NCI-H510A treated with DMSO at 0.1 percent for 48 hours (cell line): Measurements from ENCODE around the gene IGFLR1.

Experiments used
- DNase-seq: peaks from one replicate; lab custom pipeline; 2025; lab: John Stamatoyannopoulos, UW

IGFLR1 gene, protein sequence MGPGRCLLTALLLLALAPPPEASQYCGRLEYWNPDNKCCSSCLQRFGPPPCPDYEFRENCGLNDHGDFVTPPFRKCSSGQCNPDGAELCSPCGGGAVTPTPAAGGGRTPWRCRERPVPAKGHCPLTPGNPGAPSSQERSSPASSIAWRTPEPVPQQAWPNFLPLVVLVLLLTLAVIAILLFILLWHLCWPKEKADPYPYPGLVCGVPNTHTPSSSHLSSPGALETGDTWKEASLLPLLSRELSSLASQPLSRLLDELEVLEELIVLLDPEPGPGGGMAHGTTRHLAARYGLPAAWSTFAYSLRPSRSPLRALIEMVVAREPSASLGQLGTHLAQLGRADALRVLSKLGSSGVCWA

GRCh38 chr19:35742121-35742724, at the start of gene IGFLR1:
IGFLR1 (minus strand) TSS chr19:35742452; CDS start chr19:35741180, 1,272 bp downstream.
- DNase-seq, result no peak

GRCh38 chr19:35791814-35792279, 49.6 kb upstream of the IGFLR1 start:
- no peak for DNase-seq

DNA sequence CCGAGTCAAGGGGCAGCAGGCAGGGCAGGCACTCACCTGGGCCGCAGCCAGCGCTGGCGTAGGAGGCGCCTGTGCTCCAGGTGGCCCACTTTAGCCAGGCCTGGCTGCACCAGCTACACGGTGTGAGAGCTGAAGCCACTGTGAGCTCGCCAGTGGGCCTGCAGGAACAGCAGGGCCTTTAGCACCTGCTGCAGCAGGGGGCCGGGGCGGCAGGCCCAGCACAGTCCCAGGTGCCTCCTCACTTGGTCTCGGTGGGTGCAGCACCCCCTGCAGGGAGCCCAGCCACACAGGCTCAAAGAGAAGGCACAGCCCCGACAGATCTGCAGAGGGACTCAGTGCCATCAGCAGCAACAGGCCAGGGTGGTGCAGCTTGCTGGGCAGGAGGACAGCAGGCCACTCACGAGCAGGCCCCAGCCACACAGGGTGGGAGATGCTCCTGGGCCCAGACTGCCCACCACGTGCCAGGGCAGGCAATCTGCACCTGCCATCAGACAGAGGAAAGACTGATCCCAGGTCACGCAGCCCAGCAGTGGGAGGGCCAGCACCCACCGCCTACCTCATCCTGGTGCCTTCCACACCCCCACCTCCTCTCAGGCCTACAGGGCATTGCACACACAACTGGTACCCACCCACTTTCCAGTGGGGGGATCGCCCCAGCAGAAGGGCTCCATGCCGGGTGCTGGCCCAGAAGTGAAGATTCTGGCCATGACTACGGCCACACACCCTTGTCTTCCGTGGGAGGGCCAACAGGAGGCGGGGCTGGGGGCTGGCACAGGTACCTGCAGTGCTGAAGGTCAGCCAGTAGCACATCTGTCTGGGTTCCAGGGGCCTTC, 48.9 kb upstream of the IGFLR1 start:
- peak; percentile 54 for DNase-seq

DNA sequence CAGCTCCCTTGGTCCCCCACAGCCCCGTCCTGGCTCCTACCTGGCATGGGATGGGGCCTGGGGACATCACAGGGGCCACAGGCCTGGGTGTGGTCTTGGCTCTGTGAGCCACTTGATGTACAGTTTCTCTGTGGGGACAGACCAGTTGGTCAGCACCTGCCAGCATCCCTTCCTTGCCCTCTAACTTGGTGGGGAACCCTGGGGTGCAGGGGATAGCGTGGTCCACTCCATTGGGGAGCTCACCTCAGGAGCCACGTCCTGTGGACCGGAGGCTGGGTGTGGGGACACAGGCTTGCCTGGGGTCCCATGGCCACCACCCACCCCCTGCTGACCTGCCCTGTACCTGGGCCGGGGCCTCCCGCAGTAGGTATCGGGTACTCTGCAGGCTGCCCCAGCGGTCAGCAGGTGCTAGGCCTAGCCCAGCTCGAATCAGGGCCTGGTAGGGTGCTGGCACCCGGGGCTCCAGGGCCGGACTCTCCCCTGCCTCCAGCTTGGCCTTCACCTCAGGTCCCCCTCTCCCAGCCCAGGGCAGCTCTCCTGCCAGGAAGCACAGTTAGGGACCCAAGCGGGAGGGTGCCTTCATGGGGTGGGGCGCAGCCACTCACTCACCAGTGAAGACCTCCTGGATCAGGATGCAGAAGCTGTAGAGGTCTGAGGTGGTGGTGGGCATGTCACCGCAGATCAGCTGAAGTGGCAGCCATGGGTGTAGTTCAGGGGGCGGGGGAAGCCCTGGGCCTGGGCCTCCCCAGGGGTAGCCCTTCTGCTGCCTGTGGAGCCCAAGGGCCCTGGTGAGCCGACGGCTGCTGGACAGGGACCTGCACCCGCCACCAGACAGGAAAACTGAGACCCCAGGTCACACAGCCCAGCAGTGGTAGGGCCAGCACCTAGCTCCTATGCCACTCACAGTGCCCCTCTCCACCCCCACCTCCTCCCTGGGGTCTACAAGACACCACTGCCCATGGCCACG, 48.0 kb upstream of the IGFLR1 start:
- no peak for DNase-seq

DNA sequence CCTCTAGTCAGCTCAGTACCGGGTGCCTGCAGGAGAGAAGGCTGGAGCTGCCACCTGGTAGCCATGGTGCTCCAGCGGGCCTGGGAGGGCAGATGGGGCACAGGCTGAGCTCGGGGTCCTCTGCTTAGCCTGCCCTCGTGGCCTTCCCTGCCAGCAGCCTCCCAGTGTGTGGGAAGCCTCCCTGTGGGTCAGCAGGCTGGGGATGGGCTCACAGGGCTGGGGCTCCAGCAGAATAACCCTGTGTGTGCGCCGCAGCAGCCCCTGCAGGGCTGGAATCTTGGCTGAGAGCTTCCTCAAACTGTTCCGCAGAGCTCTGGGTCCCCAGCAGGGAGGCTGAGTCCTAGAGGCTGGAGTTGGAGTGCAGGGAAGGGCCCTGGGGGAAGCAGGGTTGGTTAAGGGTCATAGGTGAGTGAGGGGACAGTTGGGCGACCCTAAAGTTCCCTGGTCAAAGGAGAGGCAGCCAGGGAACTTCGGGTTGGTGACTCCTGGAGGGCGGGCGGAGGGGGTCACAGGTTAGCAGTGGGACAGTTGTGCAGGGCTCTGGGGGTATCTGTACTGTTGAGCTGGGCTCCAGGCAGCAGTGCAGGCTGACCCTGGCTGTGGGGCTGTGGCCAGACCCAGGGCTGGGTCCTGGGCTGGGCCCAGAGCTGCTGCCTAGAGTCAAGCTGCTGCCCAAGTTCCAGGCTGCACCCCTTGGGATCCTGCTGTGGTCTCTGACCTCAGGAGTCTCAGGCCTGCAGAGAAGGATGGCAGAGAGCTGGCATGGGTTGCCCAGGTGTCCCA, 47.1 kb upstream of the IGFLR1 start:
- DNase-seq, result no peak

- no peak for DNase-seq
Measured at GRCh38 chr19:35788205-35788960, 46.1 kb upstream of the IGFLR1 start.

- DNase-seq, result no peak
Measured at GRCh38 chr19:35787227-35787799, 45.1 kb upstream of the IGFLR1 start.

DNA sequence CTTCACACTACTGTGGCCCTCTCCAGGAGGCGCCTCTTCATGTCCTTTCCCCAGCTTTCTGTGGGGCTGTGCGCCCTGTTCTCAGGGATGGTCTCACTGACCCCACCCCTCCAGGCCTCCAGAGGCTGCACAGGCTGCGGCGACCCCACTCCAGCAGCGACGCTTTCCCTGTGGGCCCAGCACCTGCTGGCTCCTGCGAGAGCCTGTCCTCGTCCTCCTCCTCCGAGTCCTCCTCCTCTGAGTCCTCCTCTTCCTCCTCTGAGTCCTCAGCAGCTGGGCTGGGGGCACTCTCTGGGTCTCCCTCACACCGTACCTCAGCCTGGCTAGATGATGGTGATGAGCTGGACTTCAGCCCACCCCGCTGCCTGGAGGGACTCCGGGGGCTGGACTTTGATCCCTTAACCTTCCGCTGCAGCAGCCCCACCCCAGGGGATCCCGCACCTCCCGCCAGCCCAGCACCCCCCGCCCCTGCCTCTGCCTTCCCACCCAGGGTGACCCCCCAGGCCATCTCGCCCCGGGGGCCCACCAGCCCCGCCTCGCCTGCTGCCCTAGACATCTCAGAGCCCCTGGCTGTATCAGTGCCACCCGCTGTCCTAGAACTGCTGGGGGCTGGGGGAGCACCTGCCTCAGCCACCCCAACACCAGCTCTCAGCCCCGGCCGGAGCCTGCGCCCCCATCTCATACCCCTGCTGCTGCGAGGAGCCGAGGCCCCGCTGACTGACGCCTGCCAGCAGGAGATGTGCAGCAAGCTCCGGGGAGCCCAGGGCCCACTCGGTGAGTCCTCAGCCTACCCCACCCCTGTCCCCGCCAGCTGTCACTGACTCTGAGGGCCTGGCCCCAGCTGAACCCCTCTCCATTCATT, 44.3 kb upstream of the IGFLR1 start:
- DNase-seq, result no peak

DNA sequence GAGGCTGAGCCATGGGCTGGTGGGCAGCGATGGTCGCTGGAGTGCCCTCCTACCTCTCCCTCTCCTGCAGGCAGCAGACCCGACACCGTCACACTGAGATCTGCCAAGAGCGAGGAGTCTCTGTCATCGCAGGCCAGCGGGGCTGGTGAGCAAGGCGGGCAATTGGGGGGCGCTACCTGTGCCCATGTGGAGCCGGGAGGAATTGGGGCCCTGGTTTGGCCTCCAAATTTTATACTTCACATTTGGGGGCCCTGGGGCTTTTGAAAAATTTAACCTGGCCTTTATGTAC, 43.0 kb upstream of the IGFLR1 start:
- no peak for DNase-seq

GRCh38 chr19:35784503-35785338, 42.5 kb upstream of the IGFLR1 start:
- no peak for DNase-seq

DNA sequence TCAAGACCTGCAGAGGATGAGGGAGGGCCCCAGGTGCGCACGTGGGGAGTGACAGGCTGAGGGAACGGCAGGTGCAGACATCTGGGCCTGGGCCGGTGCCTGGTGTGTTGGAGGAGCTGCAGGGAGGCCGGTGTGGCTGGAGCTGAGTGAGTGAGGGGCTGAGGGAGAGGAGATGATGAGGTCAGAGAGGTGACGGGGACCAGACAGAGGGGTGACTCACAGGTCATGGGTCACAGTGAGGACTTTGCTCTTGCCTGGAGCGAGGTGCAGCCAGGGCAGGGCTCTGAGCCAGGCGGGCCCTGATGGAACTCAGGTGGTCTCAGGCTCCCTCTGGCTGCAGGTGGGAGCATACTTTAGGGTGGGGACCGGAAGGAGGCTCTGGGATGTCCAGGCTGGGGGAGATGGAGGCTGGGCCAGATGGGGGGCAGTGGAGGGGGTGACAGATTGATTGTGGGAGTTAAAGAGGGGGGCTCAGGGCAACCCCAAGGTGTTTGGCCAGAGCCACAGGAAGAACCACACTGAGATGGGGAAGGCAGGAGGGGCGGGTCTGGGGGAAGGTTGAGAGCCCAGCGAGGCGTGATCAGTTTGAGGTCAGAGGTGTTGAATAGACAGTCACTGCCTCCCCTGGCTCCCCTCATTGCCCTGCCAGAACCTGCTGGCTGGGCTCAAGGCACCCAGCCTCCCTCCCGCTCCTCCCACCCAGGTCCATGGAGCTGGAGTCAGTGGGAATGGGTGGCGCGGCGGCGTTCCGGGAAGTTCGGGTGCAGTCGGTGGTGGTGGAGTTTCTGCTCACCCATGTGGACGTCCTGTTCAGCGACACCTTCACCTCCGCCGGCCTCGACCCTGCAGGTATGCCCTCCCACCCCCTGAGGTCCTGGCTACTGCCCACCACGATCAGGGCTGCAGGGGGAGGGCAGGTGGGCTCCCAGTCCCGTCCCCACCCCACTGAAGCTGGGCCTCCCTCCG, 41.5 kb upstream of the IGFLR1 start:
- DNase-seq, result no peak

DNA sequence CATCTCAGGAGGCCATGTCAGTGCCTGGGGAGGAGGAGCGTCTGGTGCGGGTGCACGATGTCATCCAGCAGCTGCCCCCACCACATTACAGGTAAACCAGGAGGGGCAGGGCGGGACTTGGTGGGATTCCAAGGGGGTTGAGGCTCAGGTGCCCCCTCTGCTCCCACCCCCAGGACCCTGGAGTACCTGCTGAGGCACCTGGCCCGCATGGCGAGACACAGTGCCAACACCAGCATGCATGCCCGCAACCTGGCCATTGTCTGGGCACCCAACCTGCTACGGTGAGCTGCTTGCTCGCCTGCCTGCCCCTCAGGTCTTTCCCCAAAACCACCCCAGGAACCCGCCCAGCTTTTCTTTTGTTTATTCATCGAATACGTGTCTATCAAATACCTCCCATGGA, 40.3 kb upstream of the IGFLR1 start:
- no peak for DNase-seq

- no peak for DNase-seq
Measured at GRCh38 chr19:35781650-35782049, 39.4 kb upstream of the IGFLR1 start.

DNA sequence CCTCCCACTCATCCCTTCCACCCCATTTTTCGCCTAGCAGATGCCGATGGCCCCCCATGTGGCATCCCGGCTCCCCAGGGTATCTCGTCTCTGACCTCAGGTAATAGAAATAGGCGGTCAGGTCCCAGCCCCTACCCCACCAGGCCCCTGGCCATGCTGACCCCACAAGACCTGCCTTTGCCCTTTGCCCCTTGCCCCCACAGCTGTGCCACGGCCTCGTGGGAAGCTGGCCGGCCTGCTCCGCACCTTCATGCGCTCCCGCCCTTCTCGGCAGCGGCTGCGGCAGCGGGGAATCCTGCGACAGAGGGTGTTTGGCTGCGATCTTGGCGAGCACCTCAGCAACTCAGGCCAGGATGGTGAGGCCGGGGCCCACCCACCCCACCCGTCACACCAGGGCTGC, 38.5 kb upstream of the IGFLR1 start:
- DNase-seq, result no peak

GRCh38 chr19:35780058-35780457, 37.8 kb upstream of the IGFLR1 start:
- no peak for DNase-seq

DNA sequence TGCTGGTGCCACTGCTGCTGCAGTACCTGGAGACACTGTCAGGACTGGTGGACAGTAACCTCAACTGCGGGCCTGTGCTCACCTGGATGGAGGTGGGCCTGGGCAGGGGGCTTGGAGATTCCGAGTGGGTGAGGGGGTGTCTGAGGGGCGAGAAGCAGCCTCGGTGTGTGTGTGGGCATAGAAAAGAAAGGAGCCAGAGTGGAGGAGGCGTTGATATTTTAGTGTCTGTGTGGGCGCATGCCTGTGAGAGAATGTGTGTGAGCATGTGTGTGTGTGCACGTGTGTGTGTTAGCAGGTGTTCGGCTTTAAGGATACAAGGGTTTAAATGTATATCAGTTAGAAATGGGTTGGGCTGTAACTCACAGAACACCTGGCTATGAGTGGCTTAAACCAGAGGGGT, 36.8 kb upstream of the IGFLR1 start:
- no peak for DNase-seq

DNA sequence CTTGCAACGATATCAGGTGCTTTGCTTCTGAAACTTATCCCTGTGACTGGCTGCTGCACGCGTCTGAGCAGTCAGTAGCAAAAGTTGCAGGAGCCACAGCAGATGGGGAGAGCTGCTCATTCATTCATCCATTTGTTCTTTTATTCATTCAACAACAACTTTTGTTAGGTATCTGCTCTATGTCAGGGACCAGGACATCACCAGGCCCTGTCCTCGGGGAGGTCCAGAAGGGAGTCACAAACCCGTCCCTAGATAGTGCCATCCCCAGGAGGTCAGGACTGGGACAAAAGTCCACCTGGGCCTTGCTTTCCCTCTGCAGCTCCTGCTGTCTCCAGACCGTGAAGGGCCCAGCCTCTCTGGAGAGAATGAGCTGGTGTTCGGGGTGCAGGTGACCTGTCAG, 35.7 kb upstream of the IGFLR1 start:
- no peak for DNase-seq
